ENCODE data around the gene LTB4R2.
A peak's percentile ranks its signal among the peaks of the same experiment; 100 is the strongest.
"Not testable (repeated sequence)": the region's sequence is repeated elsewhere in the genome, so short reads cannot be mapped to it uniquely, and the experiment has no call there.

Gene LTB4R2

DNA sequence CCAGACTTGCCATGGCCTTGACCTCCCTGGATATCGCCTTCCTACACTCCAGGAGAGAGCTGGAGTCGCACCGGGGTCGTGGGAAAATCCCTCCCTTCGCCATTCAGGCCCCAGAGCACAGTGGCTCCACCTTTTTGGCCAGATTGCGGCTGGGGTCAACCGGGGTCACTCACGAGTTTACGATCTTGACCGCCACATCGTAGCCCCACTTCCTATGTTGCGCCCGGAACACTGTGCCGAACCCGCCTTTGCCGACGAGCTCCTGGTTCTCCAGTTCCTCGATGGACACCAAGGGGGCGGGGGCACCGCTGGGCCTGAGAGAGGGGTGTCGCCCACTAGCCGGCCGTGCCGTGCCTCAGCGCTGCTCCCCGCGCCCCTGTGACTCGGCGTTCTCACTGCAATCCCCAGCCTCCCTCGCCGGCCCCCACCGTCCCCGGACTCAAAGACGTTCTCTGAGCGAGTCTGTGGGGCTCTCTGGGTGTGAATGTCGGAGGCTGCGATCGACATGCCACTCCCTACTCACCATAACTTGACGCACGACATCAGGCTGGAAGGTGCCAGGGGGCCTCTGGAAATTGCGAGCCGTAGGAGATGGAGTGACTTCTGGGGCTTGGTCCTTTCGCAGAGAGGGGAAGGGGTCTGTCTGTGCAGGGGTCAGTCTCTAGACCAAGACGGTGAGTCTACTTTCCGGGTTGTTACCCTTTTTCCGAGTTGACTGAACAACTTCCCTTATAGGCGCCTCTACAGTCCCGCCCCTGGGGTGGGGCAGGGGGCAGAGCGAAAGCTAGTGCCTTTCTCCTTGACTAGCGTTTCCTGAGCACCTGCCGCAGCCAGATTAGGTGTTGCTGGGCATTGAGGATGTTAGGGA is 29.6 kb downstream of the LTB4R2 start, which contains the start of gene RIPK3:
Gene RIPK3, minus strand, starts transcription at position 708 of the 868 bp plus-strand sequence. Its CDS starts 165 bp downstream, at position 543.
- DNase-seq (ENCODE audit: low read depth in 3 of 3): peak; percentile 42 to 54 (median 44)

DNA sequence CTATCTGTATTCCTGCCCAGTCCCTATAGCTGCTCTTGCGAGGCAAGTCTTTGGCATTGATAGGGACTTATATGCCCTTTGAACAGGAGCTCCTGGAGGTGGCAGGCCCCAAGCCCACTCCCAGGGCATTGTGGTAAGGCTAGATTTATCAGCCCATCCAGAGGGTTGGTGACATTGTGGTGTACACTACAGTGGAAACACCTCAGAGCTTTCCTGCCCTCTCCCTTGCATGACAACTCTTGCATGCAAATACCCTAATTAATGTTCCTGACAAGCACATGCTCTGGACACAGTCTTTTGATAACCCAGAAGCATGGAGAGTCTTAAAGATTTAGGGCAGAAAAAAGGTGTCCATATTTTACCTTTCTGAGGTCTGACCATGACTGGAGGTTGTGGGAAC is 30.7 kb downstream of the LTB4R2 start:
- DNase-seq (ENCODE audit: low read depth in 3 of 3): no peak

DNA sequence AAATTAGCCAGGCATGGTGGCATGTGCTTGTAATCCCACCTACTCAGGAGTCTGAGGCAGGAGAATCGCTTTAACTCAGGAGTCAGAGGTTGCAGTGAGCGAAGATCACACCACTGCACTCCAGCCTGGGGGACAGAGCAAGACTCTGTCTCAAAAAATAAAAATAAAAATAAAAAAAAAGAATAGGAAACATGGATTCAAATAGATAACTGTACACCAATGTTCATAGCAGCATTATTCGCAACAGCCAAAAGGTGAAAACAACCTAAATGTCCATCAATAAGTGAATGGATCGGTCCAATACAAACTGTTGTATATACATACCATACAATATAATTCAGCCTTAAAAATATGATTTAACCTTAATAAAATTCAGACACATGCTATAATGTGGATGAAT is 32.9 kb downstream of the LTB4R2 start:
- DNase-seq (ENCODE audit: low read depth in 3 of 3): no peak

DNA sequence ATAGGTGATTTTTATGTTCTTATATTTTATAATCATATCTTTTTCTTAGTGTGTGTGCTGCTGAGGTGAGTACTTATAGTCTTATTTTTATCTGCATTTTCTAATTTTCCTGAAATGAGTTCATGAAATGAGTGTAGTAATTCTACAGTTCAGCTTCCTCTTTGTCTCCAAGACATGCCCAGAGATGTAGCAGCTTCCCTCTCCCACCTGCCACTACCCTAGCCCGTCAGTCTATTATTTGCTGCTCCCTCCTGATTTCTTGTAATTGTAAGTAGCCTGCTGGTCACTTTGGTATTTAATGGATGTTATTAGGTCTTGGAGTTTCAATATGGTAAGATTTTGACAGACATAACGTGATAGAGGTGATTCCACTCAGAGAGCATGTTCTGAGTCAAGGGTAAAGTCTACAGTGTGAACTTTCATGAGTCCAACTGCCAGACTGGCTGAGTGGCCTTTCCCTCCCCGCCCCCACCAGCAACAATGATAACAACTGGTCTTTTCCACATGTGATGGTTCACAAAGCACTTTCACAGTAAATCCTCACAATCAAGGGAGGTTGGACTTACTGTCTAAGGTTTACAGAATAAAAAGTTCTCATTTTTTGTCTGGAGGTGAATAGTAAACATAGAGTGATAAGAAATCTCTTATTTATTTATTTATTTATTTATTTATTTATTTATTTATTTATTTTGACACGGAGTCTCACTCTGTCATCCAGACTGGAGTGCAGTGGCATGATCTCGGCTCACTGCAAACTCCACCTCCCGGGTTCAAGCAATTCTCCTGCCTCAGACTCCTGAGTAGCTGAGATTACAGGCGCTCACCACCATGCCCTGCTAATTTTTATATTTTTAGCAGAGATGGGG is 34.1 kb downstream of the LTB4R2 start:
- DNase-seq (ENCODE audit: low read depth in 3 of 3): no peak

DNA sequence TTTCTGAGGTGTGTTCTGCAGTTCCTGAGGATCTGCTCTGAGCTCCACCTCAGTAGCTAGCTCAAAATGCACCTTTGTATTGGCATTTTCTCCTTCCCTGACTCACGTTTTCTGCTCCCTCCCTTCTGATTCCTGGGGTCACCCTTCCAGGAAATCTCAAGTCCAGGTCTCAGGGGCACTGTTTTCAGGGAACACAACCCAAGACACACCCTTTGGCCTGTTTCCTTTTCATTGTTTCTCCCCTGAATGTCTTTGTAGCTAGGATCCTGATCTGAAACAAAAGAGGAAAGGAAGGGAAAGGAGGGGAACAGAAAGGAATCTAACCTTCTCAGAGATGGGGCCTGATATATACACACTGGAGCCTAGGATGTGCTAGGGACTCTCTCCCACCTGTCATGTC is 37.2 kb downstream of the LTB4R2 start:
- DNase-seq (ENCODE audit: low read depth in 3 of 3): no peak

DNA sequence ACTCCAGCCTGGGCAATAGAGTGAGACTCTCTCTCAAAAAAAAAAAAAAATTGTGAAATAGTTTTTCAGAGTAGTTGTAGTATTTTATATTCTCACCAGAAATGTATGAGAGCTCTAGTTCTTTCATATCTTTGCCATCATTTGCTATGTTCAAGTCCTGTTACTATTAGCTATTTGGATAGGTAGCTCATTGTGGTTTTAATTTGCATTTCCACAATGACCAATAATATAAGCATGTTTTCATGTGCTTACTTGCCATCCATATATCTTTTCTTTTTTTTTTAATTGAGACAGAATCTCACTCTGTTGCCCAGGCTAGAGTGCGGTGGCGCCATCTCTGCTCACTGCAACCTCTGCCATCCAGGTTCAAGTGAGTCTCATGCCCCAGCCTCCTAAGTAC is 38.2 kb downstream of the LTB4R2 start:
- no peak for DNase-seq (ENCODE audit: low read depth in 3 of 3)

DNA sequence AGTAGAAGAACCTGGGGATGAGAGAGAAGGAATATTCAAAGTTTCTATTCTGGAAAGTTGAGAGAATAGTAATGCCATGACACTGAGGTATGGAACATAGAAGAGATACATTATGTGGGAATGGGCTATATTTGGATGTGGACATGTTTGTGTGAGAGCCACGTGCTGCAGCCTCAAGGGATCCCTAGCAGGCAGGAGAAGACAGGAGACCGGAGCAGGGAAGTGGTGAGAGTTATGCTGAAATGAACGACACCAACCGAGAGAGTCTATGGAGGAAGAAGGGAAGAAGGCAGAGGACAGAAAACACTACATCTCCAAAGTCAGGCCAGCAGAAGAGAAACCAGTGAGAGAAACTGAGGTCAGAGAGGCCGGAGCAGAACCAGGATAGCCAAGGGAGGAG is 39.8 kb downstream of the LTB4R2 start:
- DNase-seq (ENCODE audit: low read depth in 3 of 3): no peak

DNA sequence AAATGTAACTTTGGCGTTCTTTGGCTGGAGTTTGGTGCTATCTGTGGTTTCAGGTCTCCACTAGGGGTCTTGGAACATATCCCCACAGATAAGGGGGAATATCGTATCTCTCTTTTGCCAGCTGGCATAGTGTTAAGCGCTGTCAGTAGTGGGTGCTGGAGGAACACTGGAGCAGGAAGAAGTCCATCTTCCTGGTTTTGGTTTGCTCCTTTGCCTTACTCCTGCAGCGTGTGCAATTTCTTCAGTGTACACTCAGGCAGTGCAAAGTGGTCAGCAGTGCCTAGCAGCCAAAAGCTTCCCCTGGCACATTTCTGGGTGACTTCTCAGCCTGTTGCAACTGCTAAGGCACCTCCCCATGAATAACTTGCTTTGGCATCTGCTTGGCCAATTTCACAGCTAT is 41.6 kb downstream of the LTB4R2 start:
- DNase-seq (ENCODE audit: low read depth in 3 of 3): no peak

DNA sequence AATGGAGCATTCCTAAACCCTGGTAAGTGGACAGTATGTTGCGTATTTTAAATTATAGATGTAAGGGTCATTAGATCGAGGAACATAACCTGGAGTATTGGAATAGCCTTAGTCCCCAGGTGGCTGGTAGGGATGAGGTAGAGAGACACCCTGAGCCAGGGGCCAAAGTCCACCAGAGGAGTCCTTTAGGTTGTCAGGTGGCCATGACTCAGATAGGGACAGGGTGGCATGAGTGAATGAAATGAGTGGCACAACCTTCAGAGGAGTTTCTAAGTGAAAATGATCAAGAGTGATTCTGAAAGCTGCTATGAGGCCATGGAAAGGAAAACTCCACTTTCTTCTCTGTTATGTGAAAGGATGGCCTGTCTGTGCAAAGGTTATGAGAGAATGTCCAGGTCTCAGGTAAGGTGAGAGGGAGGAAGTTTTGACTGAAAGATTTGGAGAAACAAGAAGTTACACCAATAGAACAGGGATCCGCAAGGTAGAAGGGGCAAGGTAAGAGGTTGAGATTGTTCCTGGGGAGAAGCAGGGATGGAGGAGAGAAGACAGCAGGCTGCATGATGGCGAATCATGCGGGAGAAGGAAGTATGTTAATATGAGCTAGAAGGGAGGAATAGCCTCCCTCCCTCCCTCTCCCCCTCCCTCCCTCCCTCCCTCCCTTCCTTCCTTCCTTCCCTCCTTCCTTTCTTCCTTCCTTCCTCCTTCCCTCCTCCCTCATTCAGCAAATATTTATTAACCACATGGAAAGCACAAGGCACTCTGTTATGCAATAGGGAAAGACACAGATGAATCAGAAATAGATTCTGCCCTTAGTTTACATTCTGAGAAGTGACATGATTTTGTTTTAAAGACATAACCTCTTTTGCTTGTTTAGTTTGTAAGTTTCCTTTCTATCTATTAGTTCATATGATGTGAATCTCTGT is 43.9 kb downstream of the LTB4R2 start:
- no peak for DNase-seq (ENCODE audit: low read depth in 3 of 3)

DNA sequence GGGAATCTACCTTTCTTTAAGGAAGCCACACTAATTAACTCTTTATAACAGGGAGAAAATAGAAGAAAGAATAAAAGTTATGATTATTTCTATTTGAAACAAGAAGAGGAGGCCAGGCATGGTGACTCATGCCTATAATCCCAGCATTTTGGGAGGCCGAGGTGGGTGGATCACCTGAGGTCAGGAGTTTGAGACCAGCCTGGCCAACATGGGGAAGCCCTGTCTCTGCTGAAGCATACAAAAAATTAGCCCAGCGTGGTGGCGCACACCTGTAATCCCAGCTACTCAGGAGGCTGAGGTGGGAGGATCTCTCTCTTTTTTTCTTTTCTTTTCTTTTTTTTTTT is 44.5 kb downstream of the LTB4R2 start:
- not testable (repeated sequence) for DNase-seq (ENCODE audit: low read depth in 3 of 3)

DNA sequence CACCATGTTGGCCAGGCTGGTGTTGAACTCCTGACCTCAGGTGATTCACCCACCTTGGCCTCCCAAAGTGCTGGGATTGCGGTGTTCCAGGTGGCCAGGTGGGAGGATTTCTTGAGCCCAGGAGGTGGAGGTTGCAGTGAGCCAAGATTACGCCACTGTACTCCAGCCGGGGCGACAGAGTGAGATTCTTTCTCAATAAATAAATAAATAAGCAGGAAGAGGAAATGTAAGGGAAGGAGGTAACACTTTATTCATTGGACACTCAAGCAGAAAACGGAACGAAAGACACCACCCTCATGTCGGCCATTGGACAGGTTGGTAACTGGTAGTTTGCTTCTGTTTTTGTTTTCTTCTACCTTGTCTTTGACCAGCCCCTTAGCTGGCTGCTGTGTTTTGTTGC is 45.1 kb downstream of the LTB4R2 start:
- no peak for DNase-seq (ENCODE audit: low read depth in 3 of 3)

DNA sequence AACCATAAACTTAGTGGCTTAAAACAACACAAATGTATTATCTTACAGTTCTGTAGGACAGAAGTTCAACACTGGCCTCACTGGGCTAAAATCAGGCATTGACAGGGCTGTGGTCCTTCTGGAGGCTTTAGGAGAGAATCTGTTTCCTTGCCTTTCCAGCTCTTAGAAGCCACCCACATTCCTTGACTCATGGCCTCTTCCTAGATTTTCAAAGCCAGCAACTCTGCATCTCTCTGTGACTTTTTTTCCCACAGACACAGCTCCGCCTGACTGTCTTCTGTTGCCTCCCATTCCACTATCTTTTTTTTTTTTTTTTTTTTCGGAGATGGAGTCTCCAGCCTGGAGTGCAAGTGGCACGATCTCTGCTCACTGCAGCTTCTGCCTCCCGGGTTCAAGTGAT is 46.3 kb downstream of the LTB4R2 start:
- no peak for DNase-seq (ENCODE audit: low read depth in 3 of 3)

DNA sequence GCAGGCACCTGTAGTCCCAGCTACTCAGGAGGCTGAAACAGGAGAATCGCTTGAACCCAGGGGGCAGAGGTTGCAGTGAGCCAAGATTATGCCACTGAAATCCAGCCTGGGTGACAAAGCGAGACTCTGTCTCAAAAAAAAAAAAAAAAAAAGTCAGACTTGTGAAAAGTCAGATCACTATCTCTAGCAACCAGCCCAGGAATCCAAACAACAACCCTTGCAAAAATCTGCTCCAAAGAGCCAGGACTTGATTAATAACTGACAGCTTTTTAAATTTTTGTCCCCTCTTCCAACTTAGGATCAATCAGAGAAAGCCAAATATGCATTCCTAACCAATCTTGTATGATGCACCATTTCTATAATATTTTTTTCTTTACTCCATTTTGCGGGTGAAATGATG is 50.3 kb downstream of the LTB4R2 start:
- DNase-seq (ENCODE audit: low read depth in 3 of 3): no peak

DNA sequence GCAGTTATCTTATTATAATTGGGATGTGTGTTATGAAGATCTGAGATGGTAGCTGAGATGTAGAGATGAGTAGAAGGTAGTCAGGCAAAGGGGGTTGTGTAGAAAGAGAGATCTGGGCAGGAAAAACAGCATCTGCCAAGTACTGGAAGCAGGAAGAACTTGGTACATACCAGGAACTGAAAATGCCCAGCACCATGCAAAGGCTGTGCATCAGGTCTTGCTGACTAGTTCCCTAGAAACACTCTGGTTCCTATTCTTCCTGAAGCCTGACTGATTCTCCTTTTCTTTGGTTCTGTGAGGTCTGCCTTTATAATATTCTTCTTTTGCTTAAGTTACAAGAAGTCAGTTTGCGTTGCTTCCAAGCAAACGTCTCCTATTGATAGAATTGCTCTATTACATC is 51.4 kb downstream of the LTB4R2 start:
- no peak for DNase-seq (ENCODE audit: low read depth in 3 of 3)

All from stimulated activated CD4-positive, alpha-beta T cell treated with anti-CD3 and anti-CD28 coated beads, TNF-alpha, amount 100 ng/mL, for 4 hours (primary cell).